Fibroblast of lung (primary cell): ENCODE data around the gene ULK3. TPM values are rescaled to one million over a fixed set of nuclear protein-coding genes. Genes with fewer than 3 reads are reported as not detected.

Experiments used
- DNase-seq, 2 donors: peaks; one replicate each; pipeline versions ENCODE4 v3.0.0 to v3.0.0-alpha.2; 2010; ENCODE audit warnings: low read depth in 2 of 2
- H2AFZ ChIP-seq: 2 replicates; pipeline ENCODE4 v1.5.1; 2012; ENCODE audit warnings: low read length, control low read depth, inconsistent platforms
- H3K27ac ChIP-seq: 2 replicates; pipeline ENCODE4 v1.5.1; 2011; ENCODE audit warnings: low read length, control low read depth; ENCODE audit not compliant: insufficient read depth
- H3K27me3 ChIP-seq: 2 replicates; pipeline ENCODE4 v1.5.1; 2011; ENCODE audit warnings: mild to moderate bottlenecking, low read length; ENCODE audit not compliant: control insufficient read depth, insufficient read depth
- H3K36me3 ChIP-seq: 2 replicates; pipeline ENCODE4 v1.5.1; 2011; ENCODE audit warnings: low read length; ENCODE audit not compliant: control insufficient read depth, insufficient read depth
- H3K4me1 ChIP-seq: 2 replicates; pipeline ENCODE4 v1.5.1; 2011; ENCODE audit warnings: low read length; ENCODE audit not compliant: control insufficient read depth, insufficient read depth; ENCODE audit errors: extremely low read depth
- H3K4me2 ChIP-seq: 2 replicates; pipeline ENCODE4 v1.5.1; 2011; ENCODE audit warnings: low read length, control low read depth; ENCODE audit not compliant: insufficient read depth; ENCODE audit errors: extremely low read depth
- H3K4me3 ChIP-seq, 4 experiments: fragments of 200-600 bp in 1 of 4; sonication (generic) in 1 of 4; replicated peaks in 1 of 4; 2 replicates each; pipeline ENCODE4 v1.5.1; 2011 to 2016; ENCODE audit warnings: low read length in 4 of 4, low read depth in 3 of 4, mild to moderate bottlenecking in 3 of 4, control low read depth in 2 of 4, inconsistent platforms in 1 of 4, mixed read lengths in 1 of 4; ENCODE audit not compliant: insufficient read depth in 1 of 4; ENCODE audit errors: control extremely low read depth in 1 of 4
- H3K79me2 ChIP-seq: 2 replicates; pipeline ENCODE4 v1.5.1; 2012; ENCODE audit warnings: mild to moderate bottlenecking, low read length, inconsistent platforms; ENCODE audit not compliant: control insufficient read depth, insufficient read depth
- H3K9ac ChIP-seq: 2 replicates; pipeline ENCODE4 v1.5.1; 2011; ENCODE audit warnings: mild to moderate bottlenecking, low read length, control low read depth; ENCODE audit not compliant: insufficient read depth
- H3K9me3 ChIP-seq: 2 replicates; pipeline ENCODE4 v1.5.1; 2012; ENCODE audit warnings: low read depth, low read length; ENCODE audit not compliant: control insufficient read depth, insufficient read depth
- H4K20me1 ChIP-seq: 2 replicates; pipeline ENCODE4 v1.5.1; 2011; ENCODE audit warnings: low read length; ENCODE audit not compliant: control insufficient read depth, insufficient read depth; ENCODE audit errors: extremely low read depth
- EZH2 ChIP-seq: IDR thresholded peaks from 2 replicates; pipeline ENCODE4 v1.5.1; 2012; ENCODE audit warnings: low read length, control low read depth, mild to moderate bottlenecking; ENCODE audit errors: missing control alignments
- polyA plus RNA-seq, 2 donors: library from polyadenylated mRNA; depleted of rRNA in 1 of 2; stranded (reverse) in 1 of 2; unstranded in 1 of 2; fragments of >200 nt; gene quantifications; 2 replicates each; pipeline ENCODE4 v1.2.1, GENCODE V29; 2011 to 2012; ENCODE audit warnings: missing spikeins in 1 of 2
- total RNA-seq: library from RNA; depleted of rRNA; stranded (reverse); fragments of >200 nt; gene quantifications from 2 replicates; pipeline ENCODE4 v1.2.1, GENCODE V29; 2014
- TF ChIP-seq, protein P1 (sequence below), 2 donors: IDR thresholded peaks in 1 of 2; conservative IDR thresholded peaks in 1 of 2; 1 replicate in 1 of 2; 2 replicates in 1 of 2; pipeline ENCODE4 v1.5.1; 2011 to 2012; ENCODE audit warnings: low read length in 2 of 2, control low read depth in 1 of 2, inconsistent platforms in 1 of 2, low read depth in 1 of 2, mild to moderate bottlenecking in 1 of 2

The ULK3 gene
- total and polyA plus RNA-seq, 2 donors (not counting 1 experiment from before 2014, with no cell fraction given) = 8.8 to 11.4 TPM

DNA sequence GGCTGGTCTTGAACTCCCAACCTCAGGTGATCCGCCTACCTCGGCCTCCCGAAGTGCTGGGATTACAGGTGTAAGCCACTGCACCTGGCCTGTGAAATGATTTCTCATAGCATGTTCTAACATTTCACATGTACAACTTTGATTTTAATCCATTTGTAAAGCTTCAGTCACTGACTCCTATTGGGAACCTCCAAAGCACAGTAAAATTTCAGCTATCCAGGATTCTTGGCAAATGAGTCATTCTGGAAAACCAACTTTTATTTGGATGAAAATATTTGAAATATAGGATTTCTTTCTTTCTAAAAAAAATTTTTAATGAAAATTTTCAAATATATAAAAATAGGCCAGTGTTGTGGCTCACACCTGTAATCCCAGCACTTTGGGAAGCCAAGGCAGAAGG, 33.0 kb downstream of the ULK3 start:
- DNase-seq = peak; percentile 22 to 38
- no peak overlapping the region for H3K27ac ChIP-seq
- no peaks in the 10 kb centered on the region for H3K79me2 ChIP-seq
- H4K20me1 ChIP-seq = no peaks in the 10 kb centered on the region
- H3K36me3 ChIP-seq = no peaks in the 10 kb centered on the region
- H3K9me3 ChIP-seq = no peaks in the 10 kb centered on the region
- no peak overlapping the region for H3K4me3 ChIP-seq
- H3K9ac ChIP-seq = no peak overlapping the region
- H2AFZ ChIP-seq = no peak overlapping the region
- no peak for TF ChIP-seq EZH2
- TF ChIP-seq, protein P1, sequence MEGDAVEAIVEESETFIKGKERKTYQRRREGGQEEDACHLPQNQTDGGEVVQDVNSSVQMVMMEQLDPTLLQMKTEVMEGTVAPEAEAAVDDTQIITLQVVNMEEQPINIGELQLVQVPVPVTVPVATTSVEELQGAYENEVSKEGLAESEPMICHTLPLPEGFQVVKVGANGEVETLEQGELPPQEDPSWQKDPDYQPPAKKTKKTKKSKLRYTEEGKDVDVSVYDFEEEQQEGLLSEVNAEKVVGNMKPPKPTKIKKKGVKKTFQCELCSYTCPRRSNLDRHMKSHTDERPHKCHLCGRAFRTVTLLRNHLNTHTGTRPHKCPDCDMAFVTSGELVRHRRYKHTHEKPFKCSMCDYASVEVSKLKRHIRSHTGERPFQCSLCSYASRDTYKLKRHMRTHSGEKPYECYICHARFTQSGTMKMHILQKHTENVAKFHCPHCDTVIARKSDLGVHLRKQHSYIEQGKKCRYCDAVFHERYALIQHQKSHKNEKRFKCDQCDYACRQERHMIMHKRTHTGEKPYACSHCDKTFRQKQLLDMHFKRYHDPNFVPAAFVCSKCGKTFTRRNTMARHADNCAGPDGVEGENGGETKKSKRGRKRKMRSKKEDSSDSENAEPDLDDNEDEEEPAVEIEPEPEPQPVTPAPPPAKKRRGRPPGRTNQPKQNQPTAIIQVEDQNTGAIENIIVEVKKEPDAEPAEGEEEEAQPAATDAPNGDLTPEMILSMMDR (conservative IDR thresholded peaks at IDR 0.05 in 1 of 2, IDR thresholded peaks at IDR 0.05 in 1 of 2; ENCODE audit: low read depth in 1 of 2, low read length in 2 of 2) = no peak
- no peak overlapping the region for H3K4me2 ChIP-seq
- H3K27me3 ChIP-seq = no peaks in the 10 kb centered on the region
- peaks cover 2% of the 10 kb centered on the region for H3K4me1 ChIP-seq

DNA sequence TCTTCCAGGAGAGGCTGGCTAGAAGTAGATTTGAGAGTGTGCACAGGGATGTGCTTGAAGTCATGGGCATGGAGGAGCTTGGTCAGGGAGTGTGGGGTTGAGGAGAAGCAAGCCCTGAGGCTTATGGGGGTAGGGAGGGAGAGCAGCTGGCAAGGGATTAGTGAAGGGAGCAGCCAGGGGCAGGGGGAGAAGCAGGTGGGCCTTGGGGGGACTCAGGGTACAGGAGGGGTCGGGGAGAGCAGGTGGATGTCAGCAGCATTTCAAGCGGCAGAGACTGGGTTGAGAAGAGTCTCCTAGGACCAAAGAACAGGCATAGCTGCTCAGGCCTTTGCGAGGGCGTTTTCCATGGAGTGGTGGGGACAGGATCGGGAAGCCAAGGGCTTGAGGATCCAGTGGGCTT, 33.7 kb downstream of the ULK3 start:
- H3K79me2 ChIP-seq = no peaks in the 10 kb centered on the region
- H3K4me3 ChIP-seq = no peak overlapping the region
- H2AFZ ChIP-seq = no peak overlapping the region
- H3K36me3 ChIP-seq = no peaks in the 10 kb centered on the region
- no peak for DNase-seq
- no peak overlapping the region for H3K4me2 ChIP-seq
- no peak overlapping the region for H3K9ac ChIP-seq
- no peak overlapping the region for H3K27ac ChIP-seq
- H3K9me3 ChIP-seq = no peaks in the 10 kb centered on the region
- H3K4me1 ChIP-seq = peaks cover 2% of the 10 kb centered on the region
- no peaks in the 10 kb centered on the region for H4K20me1 ChIP-seq
- no peaks in the 10 kb centered on the region for H3K27me3 ChIP-seq
- TF ChIP-seq, protein P1 (conservative IDR thresholded peaks at IDR 0.05 in 1 of 2, IDR thresholded peaks at IDR 0.05 in 1 of 2; ENCODE audit: low read depth in 1 of 2, low read length in 2 of 2) = no peak
- TF ChIP-seq EZH2 = no peak

- TF ChIP-seq, protein P1 (conservative IDR thresholded peaks at IDR 0.05 in 1 of 2, IDR thresholded peaks at IDR 0.05 in 1 of 2; ENCODE audit: low read depth in 1 of 2, low read length in 2 of 2) = no peak
- TF ChIP-seq EZH2 = no peak
Measured at GRCh38 chr15:74808840-74809229, 34.1 kb downstream of the ULK3 start.

More at GRCh38 chr15:74808840-74809229, 34.1 kb downstream of the ULK3 start:
- peaks cover 2% of the 10 kb centered on the region for H3K4me1 ChIP-seq
- H3K9ac ChIP-seq = no peak overlapping the region
- H4K20me1 ChIP-seq = no peaks in the 10 kb centered on the region
- no peaks in the 10 kb centered on the region for H3K79me2 ChIP-seq
- H3K27me3 ChIP-seq = no peaks in the 10 kb centered on the region
- DNase-seq = no peak
- no peaks in the 10 kb centered on the region for H3K36me3 ChIP-seq
- H3K9me3 ChIP-seq = no peaks in the 10 kb centered on the region
- no peak overlapping the region for H3K4me3 ChIP-seq
- no peak overlapping the region for H3K4me2 ChIP-seq
- H3K27ac ChIP-seq = no peak overlapping the region
- H2AFZ ChIP-seq = no peak overlapping the region
